Endothelial cell of umbilical vein (primary cell): ENCODE data around the gene FOXJ3. TPM values are rescaled to one million over a fixed set of nuclear protein-coding genes. Genes with fewer than 3 reads are reported as not detected.

ENCODE experiments used
- BruUV-seq: library from RNA; stranded (reverse); fragments of 400-500 nt; replicated peaks from 2 replicates; lab custom pipeline; 2021; lab: Mats Ljungman, UMichigan
- CTCF ChIA-PET: fragments of 300-600, 350-600 bp; sonication (Branson Sonifier 250); formaldehyde crosslinking; loops from one replicate; lab custom pipeline; 2021; ENCODE audit warnings: antibody characterized with exemption, inconsistent platforms; lab: Charles Lee
- POLR2A ChIA-PET: fragments of 300-600, 350-600 bp; sonication (Branson Sonifier 250); formaldehyde crosslinking; loops from one replicate; lab custom pipeline; 2021; ENCODE audit warnings: antibody characterized with exemption, inconsistent platforms; lab: Charles Lee
- DNase-seq: peaks from one replicate; pipeline ENCODE4 v3.0.0-alpha.2; 2011; ENCODE audit warnings: low read depth, low spot score
- FAIRE-seq: peaks from 2 replicates; lab custom pipeline; 2011; peaks lifted over from hg19 to GRCh38; lab: Jason Lieb, UNC
- H2AFZ ChIP-seq: 2 replicates; pipeline ENCODE4 v1.6.0; 2012; ENCODE audit warnings: low read depth, low read length, control low read depth, inconsistent platforms
- H3K27ac ChIP-seq: 2 replicates; pipeline ENCODE4 v1.5.1; 2011; ENCODE audit warnings: low read depth, mild to moderate bottlenecking, control low read depth, low read length, moderate library complexity; ENCODE audit not compliant: insufficient read depth
- H3K27me3 ChIP-seq, 2 experiments: 2 replicates each; pipeline versions ENCODE4 v1.6.0 to v1.6.1; 2011; ENCODE audit warnings: low read length in 2 of 2, mixed read lengths in 1 of 2; ENCODE audit not compliant: control insufficient read depth in 2 of 2, insufficient read depth in 2 of 2
- H3K36me3 ChIP-seq, 2 experiments: 2 replicates in 1 of 2; 3 replicates in 1 of 2; pipeline ENCODE4 v1.5.1; 2011; ENCODE audit warnings: low read length in 2 of 2, mild to moderate bottlenecking in 1 of 2, moderate library complexity in 1 of 2; ENCODE audit not compliant: control insufficient read depth in 2 of 2, insufficient read depth in 2 of 2; ENCODE audit errors: extremely low read depth in 1 of 2
- H3K4me1 ChIP-seq: 3 replicates; pipeline ENCODE4 v1.5.1; 2011; ENCODE audit warnings: mild to moderate bottlenecking, low read length; ENCODE audit not compliant: control insufficient read depth, insufficient read depth; ENCODE audit errors: extremely low read depth
- H3K4me2 ChIP-seq: 2 replicates; pipeline ENCODE4 v1.6.1; 2011; ENCODE audit warnings: low read length, control low read depth, mixed read lengths; ENCODE audit not compliant: insufficient read depth
- H3K4me3 ChIP-seq, 3 experiments: fragments of 200-600 bp in 1 of 3; sonication (generic), shearing (Covaris generic) in 1 of 3; replicated peaks in 1 of 3; 2 replicates each; pipeline ENCODE4 v1.5.1; 2011 to 2016; ENCODE audit warnings: control low read depth in 3 of 3, low read length in 3 of 3, mild to moderate bottlenecking in 2 of 3, inconsistent platforms in 1 of 3, low read depth in 1 of 3, moderate library complexity in 1 of 3; ENCODE audit not compliant: insufficient read depth in 1 of 3
- H3K79me2 ChIP-seq: 2 replicates; pipeline ENCODE4 v1.6.0; 2012; ENCODE audit warnings: low read length, inconsistent platforms; ENCODE audit not compliant: control insufficient read depth, insufficient read depth
- H3K9ac ChIP-seq: replicated peaks from 2 replicates; pipeline ENCODE3; 2011; ENCODE audit warnings: low read length, control low read depth; ENCODE audit not compliant: insufficient read depth; ENCODE audit errors: extremely low read depth
- H3K9me1 ChIP-seq: replicated peaks from 3 replicates; pipeline ENCODE4 v1.6.0; 2011; ENCODE audit warnings: mild to moderate bottlenecking, low read length; ENCODE audit not compliant: control insufficient read depth, insufficient read depth; ENCODE audit errors: extremely low read depth
- H3K9me3 ChIP-seq: replicated peaks from 2 replicates; pipeline ENCODE4 v1.5.1; 2012; ENCODE audit warnings: low read length, inconsistent platforms; ENCODE audit not compliant: control insufficient read depth, insufficient read depth
- H4K20me1 ChIP-seq: replicated peaks from 2 replicates; pipeline ENCODE3; 2011; ENCODE audit warnings: mild to moderate bottlenecking, low read length; ENCODE audit not compliant: control insufficient read depth, insufficient read depth; ENCODE audit errors: extremely low read depth
- EZH2 ChIP-seq: IDR thresholded peaks from 2 replicates; pipeline ENCODE4 v1.6.1; 2012; ENCODE audit warnings: borderline replicate concordance, low read depth, mild to moderate bottlenecking, moderate library complexity, low read length, inconsistent platforms; ENCODE audit not compliant: severe bottlenecking
- FOS ChIP-seq: IDR thresholded peaks from 2 replicates; pipeline ENCODE4 v1.6.1; 2011; ENCODE audit warnings: mild to moderate bottlenecking, low read length, moderate library complexity, borderline replicate concordance; ENCODE audit not compliant: insufficient read depth
- GATA2 ChIP-seq: IDR thresholded peaks from 2 replicates; pipeline ENCODE4 v1.7.0; 2011; ENCODE audit warnings: low read depth, mild to moderate bottlenecking, moderate library complexity, mixed read lengths, low read length; ENCODE audit not compliant: insufficient read length, insufficient read depth
- JUN ChIP-seq: IDR thresholded peaks from 2 replicates; pipeline ENCODE4 v1.6.1; 2011; ENCODE audit warnings: borderline replicate concordance, low read depth; ENCODE audit not compliant: insufficient read length, insufficient read depth
- MAX ChIP-seq: IDR thresholded peaks from 2 replicates; pipeline ENCODE4 v1.6.1; 2011; ENCODE audit not compliant: insufficient read depth, insufficient read length
- MYC ChIP-seq: IDR thresholded peaks from one replicate; pipeline ENCODE4 v1.6.1; 2011; ENCODE audit warnings: mild to moderate bottlenecking, low read depth, low read length
- POLR2A ChIP-seq: IDR thresholded peaks from 2 replicates; pipeline ENCODE4 v1.6.1; 2012; ENCODE audit warnings: low read depth, mild to moderate bottlenecking, control low read depth, low read length
- POLR2AphosphoS5 ChIP-seq: IDR thresholded peaks from 2 replicates; pipeline ENCODE4 v1.6.1; 2012; ENCODE audit warnings: low read depth, mild to moderate bottlenecking, control low read depth, low read length, moderate library complexity; ENCODE audit not compliant: insufficient read depth
- dilution Hi-C: fragments of 300-500 bp; cut with MboI; formaldehyde crosslinking; loops from one replicate; pipeline ENCODE4 v1.15.0; 2019; ENCODE audit warnings: low sequenced_read_pairs; ENCODE audit not compliant: extremely low pct_ligation_motif_present
- intact Hi-C: fragments of 100-400 bp; cut with micrococcal nuclease; formaldehyde crosslinking; loops from one replicate; pipeline ENCODE4 v1.10.0; 2022
- polyA plus RNA-seq, 4 experiments: library from polyadenylated mRNA; depleted of rRNA in 3 of 4; stranded (reverse) in 3 of 4; unstranded in 1 of 4; fragments of >200 nt; gene quantifications; 2 replicates each; pipeline versions ENCODE4 v1.2.1 to v1.2.3, GENCODE V29; 2011 to 2012; ENCODE audit warnings: missing spikeins in 1 of 4
- total RNA-seq: library from RNA; stranded (reverse); gene quantifications from 2 replicates; pipeline ENCODE4 v1.2.3, GENCODE V29; 2021
- TF ChIP-seq, protein P1 (sequence below), 2 donors: IDR thresholded peaks; 1 replicate in 1 of 2; 2 replicates in 1 of 2; pipeline ENCODE4 v1.5.1; 2011; ENCODE audit warnings: low read length in 2 of 2, mild to moderate bottlenecking in 2 of 2, moderate library complexity in 2 of 2, control low read depth in 1 of 2, inconsistent platforms in 1 of 2, low read depth in 1 of 2; ENCODE audit not compliant: insufficient read depth in 1 of 2; ENCODE audit errors: extremely low read depth in 1 of 2

FOXJ3 gene
- total and polyA plus RNA-seq, 2 donors (not counting 3 experiments of a cell fraction or from before 2014, with no cell fraction given), result 34.7 to 38.8 TPM

GRCh38 chr1:42221456-42221855, 113.6 kb downstream of the FOXJ3 start:
- CTCF ChIA-PET, result no interaction called here
- H3K9me3 ChIP-seq, result no peaks in the 10 kb centered on the region
- no peak overlapping the region for H3K9ac ChIP-seq
- no peak for TF ChIP-seq EZH2
- TF ChIP-seq MYC, result no peak
- TF ChIP-seq MAX, result no peak
- TF ChIP-seq POLR2A, result no peak
- no peak for TF ChIP-seq FOS
- no peak for TF ChIP-seq GATA2
- no peak for TF ChIP-seq JUN
- no peak for TF ChIP-seq POLR2AphosphoS5
- TF ChIP-seq, protein P1, sequence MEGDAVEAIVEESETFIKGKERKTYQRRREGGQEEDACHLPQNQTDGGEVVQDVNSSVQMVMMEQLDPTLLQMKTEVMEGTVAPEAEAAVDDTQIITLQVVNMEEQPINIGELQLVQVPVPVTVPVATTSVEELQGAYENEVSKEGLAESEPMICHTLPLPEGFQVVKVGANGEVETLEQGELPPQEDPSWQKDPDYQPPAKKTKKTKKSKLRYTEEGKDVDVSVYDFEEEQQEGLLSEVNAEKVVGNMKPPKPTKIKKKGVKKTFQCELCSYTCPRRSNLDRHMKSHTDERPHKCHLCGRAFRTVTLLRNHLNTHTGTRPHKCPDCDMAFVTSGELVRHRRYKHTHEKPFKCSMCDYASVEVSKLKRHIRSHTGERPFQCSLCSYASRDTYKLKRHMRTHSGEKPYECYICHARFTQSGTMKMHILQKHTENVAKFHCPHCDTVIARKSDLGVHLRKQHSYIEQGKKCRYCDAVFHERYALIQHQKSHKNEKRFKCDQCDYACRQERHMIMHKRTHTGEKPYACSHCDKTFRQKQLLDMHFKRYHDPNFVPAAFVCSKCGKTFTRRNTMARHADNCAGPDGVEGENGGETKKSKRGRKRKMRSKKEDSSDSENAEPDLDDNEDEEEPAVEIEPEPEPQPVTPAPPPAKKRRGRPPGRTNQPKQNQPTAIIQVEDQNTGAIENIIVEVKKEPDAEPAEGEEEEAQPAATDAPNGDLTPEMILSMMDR (IDR thresholded peaks at IDR 0.05; ENCODE audit: extremely low read depth in 1 of 2, insufficient read depth in 1 of 2, low read depth in 1 of 2, low read length in 2 of 2), result no peak
- intact Hi-C loops, result no loop called here
- POLR2A ChIA-PET, result no interaction called here
- no peaks in the 10 kb centered on the region for H4K20me1 ChIP-seq
- peaks cover 23% of the 10 kb centered on the region for H3K79me2 ChIP-seq
- dilution Hi-C loops, result no loop called here
- H3K27ac ChIP-seq, result no peak overlapping the region
- no TSS peak for BruUV-seq
- FAIRE-seq (no peak), DNase-seq (no peak)
- H3K4me3 ChIP-seq, result no peak overlapping the region
- no peaks in the 10 kb centered on the region for H3K36me3 ChIP-seq
- H3K4me1 ChIP-seq, result peaks cover 10% of the 10 kb centered on the region
- no peak overlapping the region for H2AFZ ChIP-seq
- H3K27me3 ChIP-seq, result no peaks in the 10 kb centered on the region
- no peaks in the 10 kb centered on the region for H3K9me1 ChIP-seq
- H3K4me2 ChIP-seq, result no peak overlapping the region
